ES-I3 (cell line): ENCODE data around the gene RBP4.

Source experiments
- H3K36me3 ChIP-seq: 2 replicates; pipeline ENCODE4 v1.6.1; 2013; ENCODE audit warnings: mild to moderate bottlenecking, low read length, control low read depth, moderate library complexity; ENCODE audit not compliant: insufficient read depth
- H3K4me1 ChIP-seq: 2 replicates; pipeline ENCODE4 v1.6.1; 2013; ENCODE audit warnings: mild to moderate bottlenecking, control low read depth, low read length; ENCODE audit not compliant: insufficient read depth
- H3K9ac ChIP-seq: 2 replicates; pipeline ENCODE4 v1.6.1; 2013; ENCODE audit warnings: low read depth, mild to moderate bottlenecking, low read length, moderate library complexity
- H3K9me3 ChIP-seq: 2 replicates; pipeline ENCODE4 v1.6.1; 2013; ENCODE audit warnings: mild to moderate bottlenecking, low read length, moderate library complexity; ENCODE audit not compliant: control insufficient read depth, insufficient read depth

RBP4 gene

DNA sequence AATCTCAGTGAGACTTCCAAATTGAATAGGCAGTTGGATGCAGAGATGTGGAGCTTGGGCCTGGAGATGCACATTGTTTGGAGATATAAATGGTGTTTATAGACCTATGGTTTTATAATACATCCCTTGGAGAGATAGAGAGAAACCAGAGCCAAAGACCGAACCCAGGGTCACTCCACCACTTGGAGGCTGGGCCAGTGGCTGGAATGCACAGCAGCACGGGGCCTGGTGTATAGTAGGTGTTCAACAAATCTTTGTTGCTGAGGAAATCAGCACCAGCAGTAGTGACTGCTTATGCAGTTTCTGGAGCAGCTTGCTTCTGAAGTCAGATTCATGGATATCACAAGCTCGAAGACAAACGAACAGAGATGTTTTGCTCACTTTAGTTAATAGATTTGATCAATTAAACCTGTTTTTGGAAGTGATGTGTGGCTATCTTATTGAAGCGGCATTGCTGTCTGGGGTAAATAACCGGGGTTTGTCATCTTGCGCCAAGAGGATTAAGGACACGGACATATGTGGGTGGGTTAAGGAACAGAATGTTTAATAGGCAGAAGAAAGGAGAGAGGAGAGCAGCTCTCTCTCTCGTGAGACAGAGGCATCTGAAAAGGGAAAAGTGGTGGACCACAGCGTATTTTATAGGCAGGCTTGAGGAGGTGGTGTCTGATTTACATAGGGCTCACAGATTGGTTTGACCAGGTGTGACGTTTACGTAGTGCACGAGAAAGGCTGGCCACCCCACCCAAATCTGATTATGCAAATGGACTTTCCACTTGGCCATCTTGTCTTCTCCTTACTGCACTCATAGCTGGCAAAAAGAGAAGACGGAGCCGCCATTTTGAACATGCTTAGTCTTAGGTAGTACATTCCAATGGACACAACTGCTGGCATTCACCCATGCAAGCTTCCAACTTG, 11.1 kb downstream of the RBP4 start:
- Histone ChIP-seq H3K9me3 (no peaks in the 10 kb centered on the region), H3K4me1 (peaks cover 6% of the 10 kb centered on the region), H3K36me3 (no peaks in the 10 kb centered on the region), H3K9ac (no peak overlapping the region)

GRCh38 chr10:93584445-93584844, 16.6 kb downstream of the RBP4 start:
- no peaks in the 10 kb centered on the region for H3K4me1 ChIP-seq
- no peak overlapping the region for H3K9ac ChIP-seq
- no peaks in the 10 kb centered on the region for H3K9me3 ChIP-seq
- H3K36me3 ChIP-seq, result no peaks in the 10 kb centered on the region

- Histone ChIP-seq H3K9ac (no peak overlapping the region), H3K9me3 (no peaks in the 10 kb centered on the region), H3K36me3 (no peaks in the 10 kb centered on the region), H3K4me1 (no peaks in the 10 kb centered on the region)
These were observed 20.2 kb downstream of the RBP4 start for GRCh38 chr10:93580828-93581227.

DNA sequence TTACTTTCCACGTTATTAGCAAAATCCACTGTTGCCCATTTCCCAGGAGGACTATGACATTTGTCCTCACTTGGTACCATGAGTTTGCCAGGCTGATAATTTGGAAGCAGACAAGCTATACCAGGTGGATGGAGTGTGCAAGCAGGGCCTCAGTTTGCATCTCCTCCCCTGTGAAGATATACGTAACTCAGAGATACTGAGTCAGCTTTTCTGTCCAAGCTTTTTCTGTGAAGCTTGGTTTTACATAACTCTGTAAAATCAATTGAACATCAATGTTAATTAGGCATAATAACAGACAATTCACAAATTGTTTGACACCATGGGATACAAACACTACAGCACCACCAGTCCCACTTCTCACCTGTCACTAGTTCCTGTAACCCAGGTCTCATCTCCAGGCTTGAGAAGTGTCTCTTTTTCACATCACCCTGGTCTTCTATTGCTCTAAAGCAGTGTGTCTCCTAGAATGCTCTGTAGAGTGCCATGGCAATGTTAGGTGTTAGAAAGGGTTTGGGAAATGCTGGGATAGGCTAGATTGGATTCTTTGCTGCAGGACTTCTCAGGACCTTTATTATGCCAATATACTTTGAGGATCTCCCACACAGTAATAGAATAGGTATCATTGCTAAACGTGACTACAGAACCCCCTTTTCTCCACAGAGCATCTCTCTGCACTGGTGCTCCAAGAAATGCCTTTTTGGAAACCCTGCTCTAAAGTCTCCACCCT, 20.9 kb downstream of the RBP4 start:
- no peaks in the 10 kb centered on the region for H3K36me3 ChIP-seq
- no peaks in the 10 kb centered on the region for H3K9me3 ChIP-seq
- no peaks in the 10 kb centered on the region for H3K4me1 ChIP-seq
- no peak overlapping the region for H3K9ac ChIP-seq

DNA sequence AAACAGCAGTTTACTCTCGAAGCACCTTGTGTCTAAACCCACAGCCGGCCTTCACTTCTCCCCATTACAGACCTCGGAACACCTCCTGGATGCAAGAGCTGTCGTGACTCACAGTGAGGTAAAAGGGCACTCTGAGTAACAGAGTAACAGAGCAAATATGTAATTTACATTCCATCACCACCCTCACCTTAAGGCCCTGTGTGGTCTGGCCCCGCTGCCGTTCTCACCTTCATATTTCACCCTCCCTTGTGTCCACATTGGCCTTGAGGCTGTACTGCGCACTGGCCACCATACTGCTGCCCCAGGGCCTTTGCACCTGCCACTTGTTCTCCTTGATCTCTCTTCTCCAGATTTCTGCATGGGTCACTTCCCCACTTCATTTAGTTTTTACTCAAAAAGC, 21.9 kb downstream of the RBP4 start:
- H3K36me3 ChIP-seq, result no peaks in the 10 kb centered on the region
- no peak overlapping the region for H3K9ac ChIP-seq
- H3K4me1 ChIP-seq, result no peaks in the 10 kb centered on the region
- H3K9me3 ChIP-seq, result no peaks in the 10 kb centered on the region

GRCh38 chr10:93577565-93577964, 23.5 kb downstream of the RBP4 start:
- Histone ChIP-seq H3K4me1 (no peaks in the 10 kb centered on the region), H3K9me3 (no peaks in the 10 kb centered on the region), H3K9ac (no peak overlapping the region), H3K36me3 (no peaks in the 10 kb centered on the region)

DNA sequence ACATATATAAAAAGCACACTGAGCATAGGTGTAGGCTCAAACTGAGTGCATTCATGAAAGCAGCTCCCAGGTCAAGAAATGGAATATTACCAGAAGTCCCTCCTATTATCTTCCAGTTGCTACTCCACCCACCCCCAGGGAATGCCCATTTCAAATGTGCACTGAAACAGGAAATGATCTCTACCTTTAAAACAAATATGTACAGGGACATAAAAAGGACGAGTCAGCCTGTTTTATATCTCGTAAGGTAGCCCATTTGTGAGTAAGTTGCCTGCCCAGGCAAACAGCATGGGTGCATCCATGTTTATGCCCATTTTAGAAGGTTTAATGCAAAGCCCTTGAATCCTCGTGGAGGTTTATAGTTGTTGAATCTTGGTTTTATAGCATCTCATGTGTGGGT, 24.1 kb downstream of the RBP4 start:
- Histone ChIP-seq H3K4me1 (no peaks in the 10 kb centered on the region), H3K9ac (no peak overlapping the region), H3K9me3 (no peaks in the 10 kb centered on the region), H3K36me3 (no peaks in the 10 kb centered on the region)

DNA sequence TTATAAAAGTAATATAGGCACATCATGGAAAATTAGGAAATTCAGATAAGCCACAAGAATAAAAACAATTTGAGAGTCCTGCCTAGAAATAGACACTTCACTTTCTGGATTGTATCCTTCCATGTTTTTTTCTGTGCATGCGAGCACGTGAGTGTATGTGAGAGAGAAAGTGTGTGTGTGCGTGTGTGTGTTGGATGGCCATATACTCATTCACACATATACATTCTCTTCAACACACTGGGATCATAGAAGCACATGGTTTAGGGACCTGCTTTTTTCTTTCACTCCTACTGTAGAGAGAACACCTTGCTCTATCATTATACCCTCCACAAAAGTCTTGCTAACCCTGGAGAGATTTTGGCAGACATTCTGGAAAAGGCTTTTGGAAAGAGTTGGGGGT, 27.1 kb downstream of the RBP4 start:
- no peak overlapping the region for H3K9ac ChIP-seq
- no peaks in the 10 kb centered on the region for H3K9me3 ChIP-seq
- no peaks in the 10 kb centered on the region for H3K4me1 ChIP-seq
- no peaks in the 10 kb centered on the region for H3K36me3 ChIP-seq

- H3K4me1 ChIP-seq, result no peaks in the 10 kb centered on the region
- no peaks in the 10 kb centered on the region for H3K36me3 ChIP-seq
- H3K9ac ChIP-seq, result no peak overlapping the region
- no peaks in the 10 kb centered on the region for H3K9me3 ChIP-seq
These were observed 27.8 kb downstream of the RBP4 start for GRCh38 chr10:93573051-93573909.

DNA sequence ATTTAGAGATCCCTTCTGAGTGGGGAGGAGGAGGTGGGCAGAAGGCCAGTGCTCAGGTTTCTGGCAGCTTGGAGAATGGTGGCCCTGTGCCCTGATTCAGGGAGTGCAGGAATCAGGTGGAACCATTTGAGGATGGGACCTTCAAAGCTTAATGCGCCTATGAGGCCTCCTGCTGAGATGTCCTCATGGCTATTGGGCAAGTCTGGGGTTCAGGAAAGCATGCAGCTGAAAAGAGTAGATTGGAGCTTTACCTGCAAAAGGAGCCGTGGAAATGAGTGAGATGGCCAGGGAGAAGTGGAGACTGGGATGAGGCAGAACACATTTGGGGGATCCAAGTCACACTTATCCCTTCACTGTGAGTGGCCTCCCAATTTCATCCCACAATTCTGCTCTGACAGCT, 28.4 kb downstream of the RBP4 start:
- Histone ChIP-seq H3K9me3 (no peaks in the 10 kb centered on the region), H3K9ac (no peak overlapping the region), H3K4me1 (no peaks in the 10 kb centered on the region), H3K36me3 (no peaks in the 10 kb centered on the region)

- Histone ChIP-seq H3K4me1 (no peaks in the 10 kb centered on the region), H3K9ac (no peak overlapping the region), H3K36me3 (no peaks in the 10 kb centered on the region), H3K9me3 (no peaks in the 10 kb centered on the region)
These were observed 30.7 kb downstream of the RBP4 start for GRCh38 chr10:93570383-93570782.

GRCh38 chr10:93568105-93568390, 33.0 kb downstream of the RBP4 start:
- Histone ChIP-seq H3K36me3 (no peaks in the 10 kb centered on the region), H3K4me1 (no peaks in the 10 kb centered on the region), H3K9ac (peak overlapping the region; percentile 11; the same call in 1 of the 2 replicates), H3K9me3 (no peaks in the 10 kb centered on the region)

DNA sequence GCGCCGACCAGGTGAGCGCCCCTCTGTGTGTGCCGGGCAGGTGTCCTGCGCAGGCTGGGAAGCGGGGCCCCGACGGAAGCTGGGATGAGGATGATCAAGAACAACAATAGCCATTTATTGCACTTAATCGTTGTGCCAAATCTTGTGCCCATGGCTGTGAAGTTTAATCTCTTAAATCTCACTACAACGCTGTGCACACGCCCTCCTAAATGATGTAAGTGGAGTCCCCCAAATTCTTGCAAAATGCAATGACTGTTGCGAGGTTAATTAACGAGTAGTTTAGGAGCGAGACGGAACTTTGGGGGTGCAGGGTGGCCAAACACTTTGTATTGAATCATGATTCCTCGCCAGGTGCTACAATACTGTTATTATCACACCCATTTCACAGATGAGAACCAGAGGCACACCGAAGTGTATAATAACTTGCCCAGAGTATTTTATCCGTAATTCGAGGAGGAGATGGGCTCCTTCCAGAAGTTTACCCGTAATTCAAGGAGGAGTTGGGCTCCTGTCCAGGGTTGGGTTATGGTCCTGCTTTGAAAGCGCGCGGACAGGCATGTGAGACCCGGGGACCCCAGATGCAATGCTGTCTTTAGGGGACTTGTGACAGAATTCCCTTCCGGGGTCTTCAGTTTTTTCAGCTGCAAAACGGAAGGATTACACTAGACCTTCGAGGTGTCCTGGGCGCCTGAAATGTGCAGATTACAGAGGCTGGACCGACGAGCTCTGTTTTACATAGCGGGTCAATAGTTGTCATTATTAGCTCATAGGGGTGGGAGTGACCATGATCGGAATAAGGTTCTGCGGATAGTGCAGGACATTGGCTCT, 33.5 kb downstream of the RBP4 start:
- Histone ChIP-seq H3K36me3 (no peaks in the 10 kb centered on the region), H3K4me1 (no peaks in the 10 kb centered on the region), H3K9ac (peak overlapping the region; percentile 39; the same call in 1 of the 2 replicates), H3K9me3 (no peaks in the 10 kb centered on the region)
